ENCODE measurements around the gene IL17B.

The IL17B gene

GRCh38 chr5:149387081-149387631 is 8.1 kb upstream of the IL17B start:
- no peak overlapping the region for H3K4me3 ChIP-seq (ENCODE audit: insufficient read depth, low read depth, low read length, poor library complexity, severe bottlenecking)
- no peaks in the 10 kb centered on the region for H3K36me3 ChIP-seq (ENCODE audit: control insufficient read depth, insufficient read depth, low read length)
- H3K4me1 ChIP-seq (ENCODE audit: control insufficient read depth, insufficient read depth, low read length, poor library complexity, severe bottlenecking) = no peaks in the 10 kb centered on the region
- no peaks in the 10 kb centered on the region for H3K27me3 ChIP-seq (replicated peaks; ENCODE audit: control insufficient read depth, insufficient read depth, low read length, poor library complexity, severe bottlenecking)
- H3K27ac ChIP-seq (ENCODE audit: insufficient read depth, low read length, poor library complexity, severe bottlenecking) = no peak overlapping the region
- DNase-seq = no peak
- no peaks in the 10 kb centered on the region for H3K9me3 ChIP-seq (ENCODE audit: control insufficient read depth, low read length)

GRCh38 chr5:149386166-149386565 is 7.1 kb upstream of the IL17B start:
- H3K4me1 ChIP-seq (ENCODE audit: control insufficient read depth, insufficient read depth, low read length, poor library complexity, severe bottlenecking) = no peaks in the 10 kb centered on the region
- H3K36me3 ChIP-seq (ENCODE audit: control insufficient read depth, insufficient read depth, low read length) = no peaks in the 10 kb centered on the region
- no peaks in the 10 kb centered on the region for H3K27me3 ChIP-seq (replicated peaks; ENCODE audit: control insufficient read depth, insufficient read depth, low read length, poor library complexity, severe bottlenecking)
- no peak overlapping the region for H3K4me3 ChIP-seq (ENCODE audit: insufficient read depth, low read depth, low read length, poor library complexity, severe bottlenecking)
- H3K9me3 ChIP-seq (ENCODE audit: control insufficient read depth, low read length) = no peaks in the 10 kb centered on the region
- H3K27ac ChIP-seq (ENCODE audit: insufficient read depth, low read length, poor library complexity, severe bottlenecking) = no peak overlapping the region
- no peak for DNase-seq

DNA sequence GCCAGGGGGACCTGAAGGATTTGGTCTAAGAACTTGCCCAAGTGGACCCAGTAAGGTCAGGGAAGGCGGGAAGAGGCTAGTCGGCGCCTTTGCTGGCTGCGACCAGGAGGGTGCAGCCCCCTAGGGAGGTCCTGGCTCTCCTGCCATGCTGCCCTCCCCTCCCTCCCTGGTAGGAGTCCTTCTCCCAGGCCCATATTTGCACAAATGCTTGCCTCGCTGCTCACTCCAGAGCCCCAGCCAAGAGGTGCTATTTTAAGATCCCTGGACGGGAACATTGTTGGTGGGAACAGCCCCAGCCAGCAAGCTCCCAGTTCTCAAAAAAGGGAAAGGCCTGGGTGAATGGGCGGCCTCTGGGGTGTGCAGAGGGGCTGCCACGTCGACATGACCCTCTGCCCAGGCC is 4.3 kb upstream of the IL17B start:
- no peaks in the 10 kb centered on the region for H3K4me1 ChIP-seq (ENCODE audit: control insufficient read depth, insufficient read depth, low read length, poor library complexity, severe bottlenecking)
- H3K4me3 ChIP-seq (ENCODE audit: insufficient read depth, low read depth, low read length, poor library complexity, severe bottlenecking) = no peak overlapping the region
- H3K27ac ChIP-seq (ENCODE audit: insufficient read depth, low read length, poor library complexity, severe bottlenecking) = no peak overlapping the region
- no peak for DNase-seq
- no peaks in the 10 kb centered on the region for H3K27me3 ChIP-seq (replicated peaks; ENCODE audit: control insufficient read depth, insufficient read depth, low read length, poor library complexity, severe bottlenecking)
- no peaks in the 10 kb centered on the region for H3K36me3 ChIP-seq (ENCODE audit: control insufficient read depth, insufficient read depth, low read length)
- H3K9me3 ChIP-seq (ENCODE audit: control insufficient read depth, low read length) = no peaks in the 10 kb centered on the region

GRCh38 chr5:149382517-149383220 is 3.6 kb upstream of the IL17B start:
- no peak for DNase-seq

DNA sequence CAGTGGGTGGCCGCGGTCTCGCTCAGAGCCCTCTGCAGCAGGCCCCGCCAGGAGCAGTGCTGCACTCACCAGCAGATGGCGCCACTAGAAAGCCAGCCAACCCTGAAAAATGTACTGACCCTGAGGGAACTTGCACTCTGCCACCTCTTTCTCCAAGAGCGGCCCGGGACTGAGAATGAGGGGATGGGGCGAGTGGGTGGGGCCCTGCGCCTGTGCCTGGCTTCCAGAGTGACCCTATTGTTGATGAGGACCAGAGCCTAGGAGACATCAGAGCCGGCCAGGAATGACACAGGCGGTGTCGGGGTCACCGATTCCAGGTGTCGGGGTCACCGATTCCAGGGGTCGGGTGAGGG is 2.9 kb upstream of the IL17B start:
- Histone ChIP-seq H3K27me3 (replicated peaks; ENCODE audit: control insufficient read depth, insufficient read depth, low read length, poor library complexity, severe bottlenecking) (no peaks in the 10 kb centered on the region), H3K4me3 (ENCODE audit: insufficient read depth, low read depth, low read length, poor library complexity, severe bottlenecking) (no peak overlapping the region), H3K4me1 (ENCODE audit: control insufficient read depth, insufficient read depth, low read length, poor library complexity, severe bottlenecking) (no peaks in the 10 kb centered on the region), H3K9me3 (ENCODE audit: control insufficient read depth, low read length) (no peaks in the 10 kb centered on the region), H3K36me3 (ENCODE audit: control insufficient read depth, insufficient read depth, low read length) (no peaks in the 10 kb centered on the region), H3K27ac (ENCODE audit: insufficient read depth, low read length, poor library complexity, severe bottlenecking) (no peak overlapping the region)
- peak; percentile 33 to 57 (median 36) for DNase-seq

More at GRCh38 chr5:149382517-149383220, 3.6 kb upstream of the IL17B start:
- H3K4me1 ChIP-seq (ENCODE audit: control insufficient read depth, insufficient read depth, low read length, poor library complexity, severe bottlenecking) = no peaks in the 10 kb centered on the region
- H3K27ac ChIP-seq (ENCODE audit: insufficient read depth, low read length, poor library complexity, severe bottlenecking) = no peak overlapping the region
- H3K9me3 ChIP-seq (ENCODE audit: control insufficient read depth, low read length) = no peaks in the 10 kb centered on the region
- H3K36me3 ChIP-seq (ENCODE audit: control insufficient read depth, insufficient read depth, low read length) = no peaks in the 10 kb centered on the region
- H3K27me3 ChIP-seq (replicated peaks; ENCODE audit: control insufficient read depth, insufficient read depth, low read length, poor library complexity, severe bottlenecking) = no peaks in the 10 kb centered on the region
- H3K4me3 ChIP-seq (ENCODE audit: insufficient read depth, low read depth, low read length, poor library complexity, severe bottlenecking) = no peak overlapping the region

DNA sequence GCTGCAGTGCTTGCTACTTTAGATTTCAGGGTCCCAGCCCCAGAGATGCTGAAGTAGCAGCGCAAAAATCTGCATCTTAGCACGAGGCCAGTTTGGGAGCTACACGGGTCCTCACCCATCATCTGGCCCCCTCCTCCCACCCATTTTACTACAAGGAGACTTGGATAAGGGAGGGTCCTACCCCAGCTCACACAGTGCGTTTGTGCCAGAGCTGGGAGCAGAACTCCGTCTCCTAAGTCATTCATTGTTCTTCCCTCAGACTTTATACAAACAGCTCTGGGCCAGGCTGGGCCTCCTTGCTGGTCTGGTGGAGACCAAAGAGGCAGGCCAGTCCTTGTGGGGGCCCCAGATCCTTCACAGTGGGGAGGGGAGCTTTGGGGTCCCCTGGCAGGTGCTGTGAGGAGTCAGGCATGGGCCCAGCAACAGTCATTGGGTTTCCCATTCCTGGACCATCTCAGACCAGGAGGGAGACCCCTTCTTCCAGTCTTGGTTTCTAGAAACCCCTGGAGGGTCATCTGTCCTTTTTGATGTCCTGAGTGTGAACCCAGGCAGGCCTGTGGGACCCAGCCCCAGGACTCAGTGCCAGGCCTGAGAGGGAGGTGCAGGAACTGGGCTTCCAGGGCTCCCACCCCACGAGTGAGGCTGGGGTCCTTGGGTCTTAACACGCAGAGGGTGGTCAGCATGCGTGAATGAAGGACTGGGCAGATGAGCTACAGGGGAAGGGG is 2.3 kb upstream of the IL17B start:
- Histone ChIP-seq H3K4me1 (ENCODE audit: control insufficient read depth, insufficient read depth, low read length, poor library complexity, severe bottlenecking) (no peaks in the 10 kb centered on the region), H3K27me3 (replicated peaks; ENCODE audit: control insufficient read depth, insufficient read depth, low read length, poor library complexity, severe bottlenecking) (no peaks in the 10 kb centered on the region), H3K4me3 (ENCODE audit: insufficient read depth, low read depth, low read length, poor library complexity, severe bottlenecking) (no peak overlapping the region), H3K36me3 (ENCODE audit: control insufficient read depth, insufficient read depth, low read length) (no peaks in the 10 kb centered on the region), H3K27ac (ENCODE audit: insufficient read depth, low read length, poor library complexity, severe bottlenecking) (no peak overlapping the region), H3K9me3 (ENCODE audit: control insufficient read depth, low read length) (no peaks in the 10 kb centered on the region)
- DNase-seq = no peak

DNA sequence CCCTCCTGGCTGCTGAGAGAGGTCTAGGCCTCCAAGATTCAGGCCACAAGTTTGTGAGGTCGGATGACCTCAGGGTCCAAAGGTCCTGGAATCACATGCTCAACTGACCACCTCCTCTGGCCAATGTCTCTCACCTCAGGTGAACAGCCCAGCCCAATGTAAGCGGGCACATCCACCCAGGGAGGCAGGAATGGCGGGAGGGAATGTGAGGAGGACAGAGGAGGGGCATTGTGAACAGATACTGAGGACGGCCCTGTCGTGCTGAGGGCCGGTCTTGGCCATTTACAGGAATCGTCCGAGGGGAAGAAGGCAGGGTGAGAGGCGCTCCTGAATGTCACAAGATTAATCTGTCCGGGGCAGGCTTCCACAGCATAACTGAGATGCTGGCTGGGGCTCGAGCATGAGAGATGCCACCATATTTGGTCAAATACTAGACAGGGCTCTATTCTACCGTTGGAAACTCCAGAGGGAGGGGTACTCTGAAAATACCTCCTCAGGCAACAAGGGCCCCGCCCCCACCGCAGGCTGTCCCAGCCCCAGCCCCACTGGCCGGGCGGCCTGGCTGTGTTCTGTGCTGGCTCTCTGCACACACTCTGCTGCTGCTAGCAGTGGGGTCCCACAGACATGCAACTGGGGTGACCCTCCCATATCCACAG is 1.5 kb upstream of the IL17B start:
- no peak for DNase-seq
- Histone ChIP-seq H3K4me3 (ENCODE audit: insufficient read depth, low read depth, low read length, poor library complexity, severe bottlenecking) (no peak overlapping the region), H3K27me3 (replicated peaks; ENCODE audit: control insufficient read depth, insufficient read depth, low read length, poor library complexity, severe bottlenecking) (no peaks in the 10 kb centered on the region), H3K9me3 (ENCODE audit: control insufficient read depth, low read length) (no peaks in the 10 kb centered on the region), H3K36me3 (ENCODE audit: control insufficient read depth, insufficient read depth, low read length) (no peaks in the 10 kb centered on the region), H3K4me1 (ENCODE audit: control insufficient read depth, insufficient read depth, low read length, poor library complexity, severe bottlenecking) (no peaks in the 10 kb centered on the region), H3K27ac (ENCODE audit: insufficient read depth, low read length, poor library complexity, severe bottlenecking) (no peak overlapping the region)

- H3K27me3 ChIP-seq (replicated peaks; ENCODE audit: control insufficient read depth, insufficient read depth, low read length, poor library complexity, severe bottlenecking) = no peaks in the 10 kb centered on the region
- no peak for DNase-seq
- no peaks in the 10 kb centered on the region for H3K9me3 ChIP-seq (ENCODE audit: control insufficient read depth, low read length)
- H3K4me3 ChIP-seq (ENCODE audit: insufficient read depth, low read depth, low read length, poor library complexity, severe bottlenecking) = no peak overlapping the region
- no peaks in the 10 kb centered on the region for H3K36me3 ChIP-seq (ENCODE audit: control insufficient read depth, insufficient read depth, low read length)
- no peaks in the 10 kb centered on the region for H3K4me1 ChIP-seq (ENCODE audit: control insufficient read depth, insufficient read depth, low read length, poor library complexity, severe bottlenecking)
- H3K27ac ChIP-seq (ENCODE audit: insufficient read depth, low read length, poor library complexity, severe bottlenecking) = no peak overlapping the region
These were observed 804 bp upstream of the IL17B start for GRCh38 chr5:149379818-149380374.

GRCh38 chr5:149378241-149378820 is 761 bp downstream of the IL17B start:
- Histone ChIP-seq H3K9me3 (ENCODE audit: control insufficient read depth, low read length) (no peaks in the 10 kb centered on the region), H3K4me1 (ENCODE audit: control insufficient read depth, insufficient read depth, low read length, poor library complexity, severe bottlenecking) (no peaks in the 10 kb centered on the region), H3K27ac (ENCODE audit: insufficient read depth, low read length, poor library complexity, severe bottlenecking) (no peak overlapping the region), H3K4me3 (ENCODE audit: insufficient read depth, low read depth, low read length, poor library complexity, severe bottlenecking) (no peak overlapping the region), H3K36me3 (ENCODE audit: control insufficient read depth, insufficient read depth, low read length) (no peaks in the 10 kb centered on the region), H3K27me3 (replicated peaks; ENCODE audit: control insufficient read depth, insufficient read depth, low read length, poor library complexity, severe bottlenecking) (no peaks in the 10 kb centered on the region)
- no peak for DNase-seq

Measured in effector memory CD4-positive, alpha-beta T cell (primary cell).